HepG2 (cell line): ENCODE results near the gene KAT6B.

ENCODE experiments used
- BATF2 ChIP-seq: sonication (generic); formaldehyde crosslinking; IDR thresholded peaks from 2 replicates; pipeline ENCODE4 v1.8.0; 2022; ENCODE audit warnings: mild to moderate bottlenecking, missing genetic modification reagents, moderate library complexity
- BHLHE40 ChIP-seq: IDR thresholded peaks from 2 replicates; pipeline ENCODE4 v1.6.1; 2011; ENCODE audit warnings: low read length, improper control_type of control experiment
- CREM ChIP-seq, 2 experiments: sonication (generic) in 1 of 2; formaldehyde crosslinking in 1 of 2; IDR thresholded peaks; 2 replicates each; pipeline versions ENCODE4 v1.4.0 to v1.6.1; 2016 to 2020; ENCODE audit warnings: antibody characterized with exemption in 1 of 2, mild to moderate bottlenecking in 1 of 2, missing genetic modification reagents in 1 of 2
- HDAC6 ChIP-seq: fragments of 200-600 bp; sonication (generic); IDR thresholded peaks from 2 replicates; pipeline ENCODE4 v1.7.0; 2017; ENCODE audit warnings: mild to moderate bottlenecking, antibody characterized with exemption, low read length, low read depth
- NR1H2 ChIP-seq: sonication (generic); formaldehyde crosslinking; IDR thresholded peaks from 2 replicates; pipeline ENCODE4 v1.8.1; 2022; ENCODE audit warnings: low read depth, missing genetic modification reagents, borderline replicate concordance
- STAG1 ChIP-seq: sonication (generic); formaldehyde crosslinking; IDR thresholded peaks from 2 replicates; pipeline ENCODE4 v1.4.0; 2020; ENCODE audit warnings: missing genetic modification reagents
- SUZ12 ChIP-seq: fragments of 150-350 bp; IDR thresholded peaks from 2 replicates; pipeline ENCODE4 v1.6.1; 2014; ENCODE audit warnings: low read depth, low read length
- TFDP2 ChIP-seq: sonication (generic); formaldehyde crosslinking; IDR thresholded peaks from 2 replicates; pipeline ENCODE4 v1.4.0; 2020; ENCODE audit warnings: missing genetic modification reagents
- TF ChIP-seq, protein P1 (sequence below): sonication (generic); formaldehyde crosslinking; IDR thresholded peaks from 2 replicates; pipeline ENCODE4 v1.5.0; 2020; ENCODE audit warnings: mild to moderate bottlenecking, missing genetic modification reagents, moderate library complexity
- TF ChIP-seq, protein P2 (sequence below): sonication (generic); formaldehyde crosslinking; IDR thresholded peaks from 2 replicates; pipeline ENCODE4 v1.4.0; 2020; ENCODE audit warnings: missing genetic modification reagents
- TF ChIP-seq, protein P3 (sequence below): sonication (generic); formaldehyde crosslinking; IDR thresholded peaks from 2 replicates; pipeline ENCODE4 v1.8.1; 2023; ENCODE audit warnings: mild to moderate bottlenecking, inconsistent platforms, moderate library complexity, missing genetic modification reagents, borderline replicate concordance

GRCh38 chr10:74982634-74982982 is 156.2 kb downstream of the KAT6B start:
- no peak for TF ChIP-seq TFDP2
- no peak for TF ChIP-seq HDAC6
- TF ChIP-seq, protein P1, sequence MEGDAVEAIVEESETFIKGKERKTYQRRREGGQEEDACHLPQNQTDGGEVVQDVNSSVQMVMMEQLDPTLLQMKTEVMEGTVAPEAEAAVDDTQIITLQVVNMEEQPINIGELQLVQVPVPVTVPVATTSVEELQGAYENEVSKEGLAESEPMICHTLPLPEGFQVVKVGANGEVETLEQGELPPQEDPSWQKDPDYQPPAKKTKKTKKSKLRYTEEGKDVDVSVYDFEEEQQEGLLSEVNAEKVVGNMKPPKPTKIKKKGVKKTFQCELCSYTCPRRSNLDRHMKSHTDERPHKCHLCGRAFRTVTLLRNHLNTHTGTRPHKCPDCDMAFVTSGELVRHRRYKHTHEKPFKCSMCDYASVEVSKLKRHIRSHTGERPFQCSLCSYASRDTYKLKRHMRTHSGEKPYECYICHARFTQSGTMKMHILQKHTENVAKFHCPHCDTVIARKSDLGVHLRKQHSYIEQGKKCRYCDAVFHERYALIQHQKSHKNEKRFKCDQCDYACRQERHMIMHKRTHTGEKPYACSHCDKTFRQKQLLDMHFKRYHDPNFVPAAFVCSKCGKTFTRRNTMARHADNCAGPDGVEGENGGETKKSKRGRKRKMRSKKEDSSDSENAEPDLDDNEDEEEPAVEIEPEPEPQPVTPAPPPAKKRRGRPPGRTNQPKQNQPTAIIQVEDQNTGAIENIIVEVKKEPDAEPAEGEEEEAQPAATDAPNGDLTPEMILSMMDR (CRISPR knock-in tag) = no peak
- TF ChIP-seq, protein P2, sequence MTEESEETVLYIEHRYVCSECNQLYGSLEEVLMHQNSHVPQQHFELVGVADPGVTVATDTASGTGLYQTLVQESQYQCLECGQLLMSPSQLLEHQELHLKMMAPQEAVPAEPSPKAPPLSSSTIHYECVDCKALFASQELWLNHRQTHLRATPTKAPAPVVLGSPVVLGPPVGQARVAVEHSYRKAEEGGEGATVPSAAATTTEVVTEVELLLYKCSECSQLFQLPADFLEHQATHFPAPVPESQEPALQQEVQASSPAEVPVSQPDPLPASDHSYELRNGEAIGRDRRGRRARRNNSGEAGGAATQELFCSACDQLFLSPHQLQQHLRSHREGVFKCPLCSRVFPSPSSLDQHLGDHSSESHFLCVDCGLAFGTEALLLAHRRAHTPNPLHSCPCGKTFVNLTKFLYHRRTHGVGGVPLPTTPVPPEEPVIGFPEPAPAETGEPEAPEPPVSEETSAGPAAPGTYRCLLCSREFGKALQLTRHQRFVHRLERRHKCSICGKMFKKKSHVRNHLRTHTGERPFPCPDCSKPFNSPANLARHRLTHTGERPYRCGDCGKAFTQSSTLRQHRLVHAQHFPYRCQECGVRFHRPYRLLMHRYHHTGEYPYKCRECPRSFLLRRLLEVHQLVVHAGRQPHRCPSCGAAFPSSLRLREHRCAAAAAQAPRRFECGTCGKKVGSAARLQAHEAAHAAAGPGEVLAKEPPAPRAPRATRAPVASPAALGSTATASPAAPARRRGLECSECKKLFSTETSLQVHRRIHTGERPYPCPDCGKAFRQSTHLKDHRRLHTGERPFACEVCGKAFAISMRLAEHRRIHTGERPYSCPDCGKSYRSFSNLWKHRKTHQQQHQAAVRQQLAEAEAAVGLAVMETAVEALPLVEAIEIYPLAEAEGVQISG (CRISPR knock-in tag) = no peak
- TF ChIP-seq STAG1 (CRISPR knock-in tag) = no peak
- TF ChIP-seq, protein P3, sequence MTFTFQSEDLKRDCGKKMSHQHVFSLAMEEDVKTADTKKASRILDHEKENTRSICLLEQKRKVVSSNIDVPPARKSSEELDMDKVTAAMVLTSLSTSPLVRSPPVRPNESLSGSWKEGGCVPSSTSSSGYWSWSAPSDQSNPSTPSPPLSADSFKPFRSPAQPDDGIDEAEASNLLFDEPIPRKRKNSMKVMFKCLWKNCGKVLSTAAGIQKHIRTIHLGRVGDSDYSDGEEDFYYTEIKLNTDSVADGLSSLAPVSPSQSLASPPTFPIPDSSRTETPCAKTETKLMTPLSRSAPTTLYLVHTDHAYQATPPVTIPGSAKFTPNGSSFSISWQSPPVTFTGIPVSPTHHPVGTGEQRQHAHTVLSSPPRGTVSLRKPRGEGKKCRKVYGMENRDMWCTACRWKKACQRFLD = no peak
- TF ChIP-seq CREM (IDR thresholded peaks at IDR 0.05) = no peak
- no peak for TF ChIP-seq CREM (CRISPR knock-in tag; IDR thresholded peaks at IDR 0.05)
- no peak for TF ChIP-seq BATF2
- TF ChIP-seq SUZ12 = no peak
- TF ChIP-seq NR1H2 (CRISPR knock-in tag) = no peak
- no peak for TF ChIP-seq BHLHE40
